BJ (cell line): ENCODE data around the gene TRPM5. TPM values are rescaled to one million over a fixed set of nuclear protein-coding genes. Genes with fewer than 3 reads are reported as not detected.

Experiments used
- CTCF ChIA-PET: fragments of 350-600 bp; formaldehyde crosslinking; extraction: SDS; loops from one replicate; lab custom pipeline; 2021; ENCODE audit warnings: antibody characterized with exemption, inconsistent platforms; lab: Yijun Ruan, JAX
- POLR2A ChIA-PET: fragments of 300-600 bp; sonication (Branson Sonifier 250); formaldehyde crosslinking; extraction: SDS; loops from one replicate; lab custom pipeline; 2021; ENCODE audit warnings: antibody characterized with exemption; lab: Charles Lee
- DNase-seq: peaks from one replicate; pipeline ENCODE4 v3.0.0-alpha.2; 2011; ENCODE audit warnings: low read depth
- H3K27me3 ChIP-seq: 2 replicates; pipeline ENCODE4 v1.6.0; 2011; ENCODE audit warnings: low read length; ENCODE audit not compliant: control insufficient read depth, insufficient read depth
- H3K36me3 ChIP-seq: 2 replicates; pipeline ENCODE4 v1.5.1; 2011; ENCODE audit warnings: low read length; ENCODE audit not compliant: control insufficient read depth, insufficient read depth
- H3K4me3 ChIP-seq: 2 replicates; pipeline ENCODE4 v1.5.1; 2011; ENCODE audit warnings: low read depth, mild to moderate bottlenecking, control low read depth, low read length
- CTCF ChIP-seq: IDR thresholded peaks from 2 replicates; pipeline ENCODE4 v1.5.1; 2011; ENCODE audit warnings: low read depth, mild to moderate bottlenecking, control low read depth, inconsistent platforms, low read length, moderate library complexity; ENCODE audit not compliant: insufficient read depth
- polyA plus RNA-seq: library from polyadenylated mRNA; depleted of rRNA; stranded (reverse); fragments of >200 nt; gene quantifications from 2 replicates; pipeline ENCODE4 v1.2.3, GENCODE V29; 2011

TRPM5 gene
- polyA plus RNA-seq, 1 experiment = not detected

GRCh38 chr11:2439820-2440219, 4.5 kb downstream of the TRPM5 start:
- H3K27me3 ChIP-seq = peaks cover 13% of the 10 kb centered on the region
- no peak for DNase-seq
- ChIA-PET CTCF (interaction anchor here (1.0 to 2.6 kb wide), 3 partner anchors 20 to 92 kb away, joined by 3 to 8 read pairs (median 3); no protein-coding TSS in a partner anchor), POLR2A (no interaction called here)
- TF ChIP-seq CTCF = no peak
- no peak overlapping the region for H3K4me3 ChIP-seq
- no peaks in the 10 kb centered on the region for H3K36me3 ChIP-seq

- H3K4me3 ChIP-seq = no peak overlapping the region
- H3K27me3 ChIP-seq = peaks cover 5% of the 10 kb centered on the region
- CTCF ChIA-PET = interaction anchor here (1.0 kb wide), 1 partner anchor 17 kb away, joined by 5 read pairs; no protein-coding TSS in a partner anchor
- POLR2A ChIA-PET = no interaction called here
- TF ChIP-seq CTCF = no peak
- DNase-seq = no peak
- no peaks in the 10 kb centered on the region for H3K36me3 ChIP-seq
Observed at GRCh38 chr11:2437516-2437915, 6.8 kb downstream of the TRPM5 start.

GRCh38 chr11:2436521-2437031, 7.7 kb downstream of the TRPM5 start:
- ChIA-PET POLR2A (no interaction called here), CTCF (interaction anchor here (1.0 kb wide), 3 partner anchors 9 to 94 kb away, joined by 3 to 5 read pairs (median 3); no protein-coding TSS in a partner anchor)
- no peak for DNase-seq
- H3K36me3 ChIP-seq = no peaks in the 10 kb centered on the region
- no peak overlapping the region for H3K4me3 ChIP-seq
- TF ChIP-seq CTCF = no peak
- peaks cover 5% of the 10 kb centered on the region for H3K27me3 ChIP-seq

- H3K36me3 ChIP-seq = no peaks in the 10 kb centered on the region
- POLR2A ChIA-PET = no interaction called here
- H3K27me3 ChIP-seq = peaks cover 5% of the 10 kb centered on the region
- CTCF ChIA-PET = interaction anchor here (0.6 to 1.0 kb wide), 3 partner anchors 8 to 95 kb away, joined by 3 read pairs; no protein-coding TSS in a partner anchor
- H3K4me3 ChIP-seq = no peak overlapping the region
- no peak for DNase-seq
- no peak for TF ChIP-seq CTCF
Observed at GRCh38 chr11:2436013-2436520, 8.2 kb downstream of the TRPM5 start.

GRCh38 chr11:2435288-2436012, 8.9 kb downstream of the TRPM5 start:
- Histone ChIP-seq H3K27me3 (peaks cover 3% of the 10 kb centered on the region), H3K4me3 (no peak overlapping the region), H3K36me3 (no peaks in the 10 kb centered on the region)
- ChIA-PET POLR2A (no interaction called here), CTCF (interaction anchor here (0.6 to 1.0 kb wide), 2 partner anchors 15 to 96 kb away, joined by 3 read pairs; no protein-coding TSS in a partner anchor)
- DNase-seq = no peak
- no peak for TF ChIP-seq CTCF
